GM19372 (cell line): ENCODE results near the gene IL17F.

Experiments
- ATAC-seq: cut with Tn5 transposase; IDR thresholded peaks from one replicate; pipeline ENCODE4 v1.9.1; 2021; ENCODE audit warnings: mild to moderate bottlenecking, low read depth, moderate library complexity; ENCODE audit not compliant: unreplicated experiment

The IL17F gene

GRCh38 chr6:52195886-52196285 is 48.4 kb downstream of the IL17F start:
- no peak for ATAC-seq

GRCh38 chr6:52191824-52192223 is 52.5 kb downstream of the IL17F start:
- no peak for ATAC-seq

GRCh38 chr6:52190409-52190808 is 53.9 kb downstream of the IL17F start:
- ATAC-seq: no peak

DNA sequence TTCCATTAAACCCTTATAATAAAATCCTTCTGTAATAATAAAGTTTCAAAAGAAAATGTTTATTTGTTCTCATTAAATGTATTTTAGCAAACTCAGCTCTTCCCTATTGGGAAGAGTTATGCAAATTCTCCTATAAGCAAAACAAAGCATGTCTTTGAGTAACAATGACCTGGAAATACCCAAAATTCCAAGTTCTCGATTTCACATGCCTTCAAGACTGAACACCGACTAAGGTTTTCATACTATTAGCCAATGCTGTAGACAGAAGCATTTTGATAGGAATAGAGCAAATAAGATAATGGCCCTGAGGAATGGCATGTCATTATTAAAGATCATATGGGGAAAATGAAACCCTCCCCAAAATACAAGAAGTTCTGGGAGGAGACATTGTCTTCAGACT is 54.3 kb downstream of the IL17F start:
- no peak for ATAC-seq

DNA sequence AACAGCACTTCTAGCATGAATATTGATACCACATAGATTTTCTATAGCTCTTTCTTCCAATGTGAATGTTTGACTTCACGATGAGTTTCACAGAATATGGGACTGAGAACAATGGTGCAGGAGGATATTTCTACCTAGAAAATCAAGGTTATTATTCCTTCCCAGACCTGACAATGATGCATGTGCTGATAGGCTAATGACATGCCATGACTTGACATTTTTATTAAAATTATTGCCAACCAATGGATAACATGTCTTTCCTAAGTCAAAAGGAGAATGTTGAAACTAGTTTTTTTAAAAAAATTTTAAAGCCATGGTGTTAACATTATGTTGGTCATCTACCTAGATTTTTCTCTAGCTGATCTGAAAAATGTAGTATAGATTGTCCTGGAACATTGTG is 57.2 kb downstream of the IL17F start:
- ATAC-seq: no peak
